HG03565 (cell line): ENCODE results near the gene S100A7.
"Not testable (repeated sequence)": the region's sequence is repeated elsewhere in the genome, so short reads cannot be mapped to it uniquely, and the experiment has no call there.

Experiments used
- ATAC-seq: cut with Tn5 transposase; IDR thresholded peaks from one replicate; pipeline ENCODE4 v1.9.1; 2021; ENCODE audit warnings: mild to moderate bottlenecking, moderate library complexity; ENCODE audit not compliant: unreplicated experiment

The S100A7 gene

DNA sequence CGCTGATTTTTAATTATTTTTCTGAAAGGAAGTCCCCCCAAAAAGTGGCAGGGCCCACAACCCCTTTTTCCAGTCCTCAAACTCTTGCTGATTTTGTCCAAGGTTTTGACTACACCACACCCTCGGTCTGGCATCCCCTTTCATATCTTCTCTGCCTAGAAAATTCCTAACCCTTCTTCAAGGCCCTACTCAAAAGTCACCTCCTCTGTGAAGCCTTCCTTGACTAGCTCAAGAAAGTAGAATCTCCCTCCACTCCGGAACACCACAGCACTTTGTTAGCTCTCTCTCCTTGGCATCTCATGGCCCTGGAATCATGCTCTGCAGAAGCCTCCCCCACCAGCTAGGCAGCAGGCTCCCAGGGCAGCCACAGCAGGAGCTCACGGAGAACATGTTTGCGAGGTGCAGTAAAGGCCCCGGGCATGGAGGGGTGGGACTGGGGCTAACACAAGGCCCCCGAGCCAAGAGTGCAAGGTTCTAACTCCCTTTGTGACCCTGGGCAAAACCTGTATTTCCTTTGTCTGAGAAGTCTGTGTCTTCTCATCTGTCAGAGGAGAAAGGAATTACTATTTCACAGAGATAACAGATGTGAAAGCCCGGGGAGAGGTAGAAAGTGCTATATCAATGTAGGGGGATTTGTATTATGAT, 17.7 kb upstream of the S100A7 start:
- no peak for ATAC-seq

DNA sequence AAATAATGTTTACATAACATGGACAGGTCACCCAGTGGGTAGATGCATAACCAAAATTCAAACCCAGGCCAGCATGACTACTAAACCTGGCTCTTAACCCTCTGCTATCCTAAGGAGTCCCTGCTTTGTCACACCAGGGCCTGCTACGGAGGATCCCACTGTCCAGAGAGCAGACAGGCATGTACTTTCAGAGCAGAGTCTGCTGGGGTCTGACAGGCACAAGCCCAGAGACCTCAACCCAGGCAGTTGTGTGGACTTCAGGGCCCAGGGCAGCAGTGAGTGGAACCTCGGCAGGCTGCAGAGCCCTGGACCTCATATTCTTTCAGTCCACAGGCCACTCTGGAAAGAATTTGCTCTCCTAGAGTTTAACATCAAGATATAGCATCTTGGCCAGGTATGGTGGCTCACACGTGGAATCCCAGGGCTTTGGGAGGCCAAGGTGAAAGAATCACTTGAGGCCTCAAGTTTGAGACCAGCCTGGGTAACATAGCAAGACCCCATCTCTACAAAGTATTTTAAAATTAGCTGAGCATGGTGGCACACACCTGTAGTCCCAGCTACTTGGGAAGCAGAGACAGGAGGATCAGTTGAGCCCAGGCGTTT, 16.1 kb upstream of the S100A7 start:
- ATAC-seq = no peak

DNA sequence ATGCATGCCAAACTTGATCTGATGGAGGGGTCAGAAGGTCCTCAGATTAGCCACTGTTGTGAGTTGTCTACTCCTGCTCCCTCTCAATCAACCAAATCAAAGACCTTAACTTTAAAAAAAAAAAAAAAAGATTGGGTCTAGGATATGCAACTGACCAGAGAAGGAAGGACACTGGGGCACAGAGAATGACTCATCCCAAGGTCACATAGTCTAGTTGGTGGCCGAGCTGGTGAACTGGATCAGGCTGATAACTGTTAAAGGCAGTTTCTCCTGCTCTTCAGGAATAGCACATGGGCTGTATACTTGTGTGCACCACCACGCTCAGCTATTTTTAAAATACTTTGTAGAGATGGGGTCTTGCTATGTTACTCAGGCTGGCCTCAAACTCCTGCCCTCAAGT, 14.8 kb upstream of the S100A7 start:
- ATAC-seq = no peak

DNA sequence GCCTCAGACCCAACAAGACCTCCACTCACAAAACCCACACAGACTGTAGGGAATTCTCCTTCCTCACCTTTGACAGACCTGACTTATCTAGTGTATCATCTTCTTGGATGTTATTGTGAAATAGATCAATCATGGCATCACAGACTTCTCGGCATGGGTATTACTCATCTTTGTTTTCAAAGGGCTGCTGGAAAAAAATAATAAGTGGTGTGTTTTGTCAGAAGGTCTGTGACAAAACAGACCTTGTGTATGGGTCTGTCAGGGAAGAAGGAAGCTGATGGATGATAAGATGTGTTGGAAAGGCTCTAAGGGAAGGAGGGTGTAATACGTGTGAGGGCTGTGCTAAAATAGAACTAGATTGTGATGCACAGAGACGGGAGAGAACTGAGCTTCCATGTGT, 13.9 kb upstream of the S100A7 start:
- ATAC-seq = no peak

- ATAC-seq = no peak
Measured at GRCh38 chr1:153470707-153471106, 10.3 kb upstream of the S100A7 start.

GRCh38 chr1:153466908-153467307, 6.5 kb upstream of the S100A7 start:
- ATAC-seq = no peak

GRCh38 chr1:153465811-153466636, 5.6 kb upstream of the S100A7 start:
- ATAC-seq = no peak

- ATAC-seq = not testable (repeated sequence)
Measured at GRCh38 chr1:153462741-153463140, 2.3 kb upstream of the S100A7 start.

DNA sequence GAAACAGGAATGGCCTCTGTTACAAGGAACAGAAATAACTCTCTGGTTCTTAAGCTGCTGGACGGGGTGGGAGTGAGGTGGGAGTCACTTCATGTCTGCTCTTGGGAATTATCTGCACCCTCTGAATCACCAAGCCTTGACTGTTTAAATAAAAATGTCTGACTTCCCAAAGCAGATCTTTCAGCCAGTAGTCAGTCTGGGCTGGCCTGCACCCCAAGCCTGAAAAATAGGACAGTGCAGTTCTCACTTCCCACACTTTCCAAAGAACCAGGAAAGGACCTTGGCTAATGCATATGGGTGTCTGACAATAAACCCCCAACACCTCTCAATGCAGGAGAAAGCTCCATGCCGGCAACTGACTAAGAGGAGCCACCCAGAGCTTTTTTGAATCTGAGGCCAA, 796 bp downstream of the S100A7 start:
- ATAC-seq = no peak

DNA sequence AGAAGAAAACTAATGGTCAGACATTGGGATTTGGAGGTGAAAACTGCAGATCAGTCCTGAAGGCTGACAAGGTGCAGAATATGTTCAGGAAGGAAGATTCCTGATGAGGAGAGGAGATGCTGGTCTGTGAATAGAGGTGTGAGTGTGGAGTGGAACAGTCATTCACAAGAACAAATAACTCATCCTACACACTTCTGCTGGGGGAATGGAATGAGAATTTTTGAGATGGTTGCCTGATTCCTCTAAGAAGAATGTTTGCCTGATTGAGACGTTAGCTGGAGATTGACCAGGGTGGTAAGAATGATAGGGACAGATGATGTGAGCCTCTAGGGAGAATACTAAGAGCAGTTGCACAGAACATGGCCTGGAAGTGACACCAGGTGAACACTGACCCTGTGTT, 4.1 kb downstream of the S100A7 start:
- no peak for ATAC-seq

DNA sequence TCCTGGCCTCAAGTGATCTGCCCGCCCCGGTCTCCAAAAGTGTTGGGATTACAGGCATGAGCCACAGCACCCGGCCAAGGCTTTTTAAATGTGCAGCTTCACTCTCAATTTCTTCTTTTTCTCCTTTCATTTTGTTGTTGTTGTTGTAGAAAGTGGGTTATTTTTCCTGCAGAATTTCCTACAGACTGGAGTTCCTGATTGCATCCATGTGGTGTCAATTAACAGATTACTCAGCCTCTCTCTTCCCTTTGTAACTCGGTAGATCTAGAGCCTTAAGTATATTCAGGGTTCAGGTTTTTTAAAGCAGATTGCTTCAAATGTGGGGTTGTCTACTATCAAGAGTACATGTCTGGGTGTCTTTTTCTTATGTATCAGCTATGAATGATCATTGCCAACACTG, 11.6 kb downstream of the S100A7 start:
- ATAC-seq = not testable (repeated sequence)

- no peak for ATAC-seq
Measured at GRCh38 chr1:153447498-153448170, 12.8 kb downstream of the S100A7 start.

DNA sequence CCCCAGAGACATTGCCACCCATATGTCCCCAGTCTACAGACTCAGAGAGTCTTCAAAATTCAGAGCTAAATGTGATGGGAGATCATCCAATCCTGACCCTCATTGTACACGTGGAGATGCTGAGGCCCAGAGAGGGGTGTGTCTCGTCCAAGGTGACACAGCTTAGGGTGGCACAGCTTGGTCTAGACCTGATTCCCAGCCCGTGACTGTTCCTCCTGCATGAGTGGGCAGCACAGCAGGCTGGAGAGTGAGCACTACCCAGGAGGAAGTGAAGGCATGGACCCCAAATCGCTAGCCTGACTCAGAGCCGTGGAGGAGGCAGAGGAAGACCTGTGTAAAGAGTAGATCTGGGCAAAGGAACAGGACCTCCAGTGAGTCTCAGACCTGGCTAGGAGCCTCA, 16.4 kb downstream of the S100A7 start:
- no peak for ATAC-seq

DNA sequence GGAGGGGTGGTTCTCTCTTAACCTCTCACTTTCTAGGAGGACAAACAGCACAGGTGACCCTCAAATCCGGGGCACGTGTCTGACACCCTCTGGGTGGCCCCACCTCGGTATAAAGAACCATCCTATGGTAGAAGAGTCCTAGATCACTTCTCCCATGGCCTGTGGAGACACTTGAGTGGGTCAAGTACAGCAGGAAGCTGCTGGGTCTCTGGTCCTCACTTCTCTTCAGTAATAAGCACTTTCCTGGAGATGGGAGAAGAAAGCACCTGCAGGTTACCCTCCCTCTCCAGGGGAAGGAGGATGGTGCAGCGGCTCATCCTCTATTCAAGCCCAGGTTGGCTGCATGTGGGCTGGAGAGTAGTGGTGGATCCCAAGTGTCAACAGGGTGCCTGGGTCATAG, 17.0 kb downstream of the S100A7 start:
- no peak for ATAC-seq

DNA sequence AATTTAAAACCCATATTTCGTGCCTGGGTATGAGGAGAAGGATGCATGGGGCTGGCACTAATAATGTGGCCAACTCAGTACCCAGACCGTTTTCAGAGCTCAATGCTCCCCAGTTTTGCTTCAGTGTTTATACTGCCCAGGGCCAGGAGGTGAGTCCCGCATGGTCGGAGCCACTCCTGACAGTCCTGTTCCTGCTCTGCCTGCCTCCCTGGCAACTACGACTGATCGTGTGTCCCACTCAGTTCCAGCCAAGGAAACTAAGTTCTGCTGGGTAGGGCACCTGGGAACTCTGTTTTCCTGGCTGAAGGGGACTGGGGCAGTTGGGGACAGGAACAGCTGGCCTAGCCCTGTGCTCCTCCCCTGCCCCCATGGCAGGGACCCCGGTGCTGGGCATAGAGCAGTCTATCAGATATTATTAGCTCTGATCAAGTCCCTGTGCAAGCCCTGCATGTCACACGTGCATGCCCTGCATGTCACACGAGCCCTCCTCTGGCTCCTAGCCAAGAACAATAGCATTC, 19.2 kb downstream of the S100A7 start:
- ATAC-seq = no peak

DNA sequence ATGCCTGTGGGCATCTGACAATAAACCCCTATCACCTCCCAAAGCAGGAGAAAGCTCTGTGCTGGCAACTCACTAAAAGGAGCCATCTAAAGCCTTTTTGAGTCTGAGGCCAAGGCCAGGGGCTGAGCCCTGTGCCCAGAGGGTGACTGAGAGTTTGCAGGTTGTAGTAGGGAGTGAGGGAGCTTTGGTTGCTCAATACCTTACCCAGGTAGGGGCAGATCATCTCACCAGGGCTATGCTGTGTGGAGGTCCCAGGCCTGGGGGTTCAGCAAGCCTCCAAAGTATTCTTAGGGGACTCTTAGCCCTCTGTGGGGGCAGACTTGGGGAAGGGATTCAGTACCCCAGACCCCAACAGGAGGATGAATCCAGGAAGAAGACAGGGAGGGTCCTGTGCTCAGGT, 21.2 kb downstream of the S100A7 start:
- no peak for ATAC-seq

DNA sequence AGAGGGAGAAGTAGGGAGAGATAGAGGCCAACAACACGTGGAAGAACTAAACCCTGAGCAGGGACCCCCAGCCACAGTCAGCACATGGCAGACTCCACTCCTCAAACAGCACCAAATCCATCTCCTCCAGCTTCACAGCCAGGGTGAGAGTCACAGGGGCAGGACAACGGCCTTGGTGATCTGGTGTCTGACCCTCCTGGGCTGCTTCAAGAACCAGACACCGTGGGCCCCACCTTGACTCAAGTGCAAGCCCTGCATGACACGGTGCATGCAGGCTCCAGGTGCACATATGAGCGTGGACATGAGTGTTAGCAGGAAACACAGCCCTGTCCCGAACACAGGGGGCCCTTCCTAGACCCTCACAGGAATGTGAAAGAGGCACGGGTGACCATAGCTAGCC, 21.9 kb downstream of the S100A7 start:
- no peak for ATAC-seq

DNA sequence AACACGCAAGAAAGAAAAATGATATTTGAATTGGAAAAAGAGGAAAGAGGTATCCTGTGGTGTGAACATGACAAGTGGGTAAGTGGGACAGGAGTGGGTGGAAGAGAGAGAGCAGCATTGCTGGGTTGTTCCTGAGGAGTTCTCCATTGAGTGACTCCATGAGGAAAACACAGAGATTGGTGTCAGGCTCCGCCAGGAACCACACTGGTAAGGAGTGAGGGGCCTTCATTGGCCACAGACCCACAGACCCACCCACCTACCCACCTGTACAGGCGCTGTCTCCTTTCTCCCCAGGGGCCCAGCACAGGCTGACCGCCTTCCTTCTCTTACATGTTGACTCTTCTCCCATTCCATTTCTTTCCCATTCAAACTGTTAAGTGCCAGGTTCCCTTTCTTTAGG, 23.2 kb downstream of the S100A7 start:
- no peak for ATAC-seq

DNA sequence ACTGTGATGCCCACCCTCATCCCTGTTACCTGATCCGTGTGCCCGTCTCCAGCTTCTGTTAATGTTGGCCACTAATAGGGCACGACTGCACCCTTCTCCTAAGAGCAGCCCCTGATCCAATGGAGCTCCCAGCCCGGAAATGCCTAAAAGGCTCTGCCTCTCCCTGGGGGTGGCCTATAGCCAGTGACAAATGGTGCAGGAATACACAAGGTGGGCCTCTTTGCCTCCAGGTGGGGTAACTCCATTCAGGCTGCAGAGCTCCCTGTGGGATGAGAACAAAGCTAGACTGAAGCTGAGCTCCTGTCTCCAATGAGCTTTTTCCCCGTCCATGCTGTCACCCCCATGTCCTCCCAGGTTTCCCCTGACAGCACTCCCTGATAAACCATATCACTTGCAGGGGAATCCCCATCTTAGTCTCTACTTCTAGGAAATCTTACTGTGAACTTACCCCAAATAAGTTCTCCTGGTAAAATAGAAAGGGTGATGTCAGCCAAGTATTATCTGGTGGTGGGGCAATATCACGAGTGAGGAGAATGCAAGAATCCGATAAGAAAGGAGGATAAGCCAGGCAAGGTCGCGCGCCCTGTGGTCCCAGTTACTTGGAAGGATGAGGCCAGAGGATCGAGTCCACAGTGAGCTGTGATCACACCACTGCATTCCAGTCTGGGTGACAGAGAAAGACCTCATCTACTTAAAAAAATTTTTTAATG, 25.6 kb downstream of the S100A7 start:
- ATAC-seq = no peak

DNA sequence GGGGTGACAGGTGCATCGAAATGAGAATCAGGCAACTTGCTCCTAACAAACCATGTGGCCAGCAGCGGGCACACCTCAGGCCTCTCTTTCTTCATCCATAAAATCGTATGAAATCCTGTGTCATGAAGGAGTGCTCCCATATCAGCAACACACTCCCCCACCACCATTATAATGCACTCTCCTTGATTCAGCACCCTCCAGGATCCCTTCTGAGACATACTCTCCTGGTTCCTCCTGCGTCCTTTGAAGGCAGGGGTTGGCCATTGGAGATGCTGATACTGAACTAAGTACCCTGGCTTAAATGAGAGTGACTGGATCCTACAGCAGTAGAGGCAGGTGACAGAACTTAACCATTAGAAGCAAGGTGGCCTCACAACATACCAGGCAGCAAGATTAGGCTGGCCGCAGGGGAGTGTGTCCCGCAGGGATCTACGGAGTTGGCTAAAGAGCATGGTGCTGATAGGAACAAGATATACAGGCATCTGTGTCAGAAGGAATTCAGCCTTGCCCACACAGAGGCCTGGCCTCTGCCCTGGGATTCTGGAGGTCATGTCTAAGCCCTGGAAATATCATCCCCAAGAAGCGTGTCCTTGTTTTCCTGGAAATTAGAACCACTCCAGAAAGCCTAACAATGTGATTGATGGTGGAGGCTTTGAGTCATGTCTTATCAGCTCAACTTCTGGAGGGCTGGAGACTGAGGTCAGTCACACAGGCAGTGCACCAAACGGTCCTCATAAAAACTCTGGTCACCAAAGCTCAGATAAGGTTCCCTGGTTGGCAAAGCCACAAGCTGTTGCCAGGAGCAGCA, 27.4 kb downstream of the S100A7 start:
- ATAC-seq = no peak
